ENCODE measurements around the gene SMCO2.
"Not testable (repeated sequence)": the region's sequence is repeated elsewhere in the genome, so short reads cannot be mapped to it uniquely, and the experiment has no call there.

SMCO2 gene

DNA sequence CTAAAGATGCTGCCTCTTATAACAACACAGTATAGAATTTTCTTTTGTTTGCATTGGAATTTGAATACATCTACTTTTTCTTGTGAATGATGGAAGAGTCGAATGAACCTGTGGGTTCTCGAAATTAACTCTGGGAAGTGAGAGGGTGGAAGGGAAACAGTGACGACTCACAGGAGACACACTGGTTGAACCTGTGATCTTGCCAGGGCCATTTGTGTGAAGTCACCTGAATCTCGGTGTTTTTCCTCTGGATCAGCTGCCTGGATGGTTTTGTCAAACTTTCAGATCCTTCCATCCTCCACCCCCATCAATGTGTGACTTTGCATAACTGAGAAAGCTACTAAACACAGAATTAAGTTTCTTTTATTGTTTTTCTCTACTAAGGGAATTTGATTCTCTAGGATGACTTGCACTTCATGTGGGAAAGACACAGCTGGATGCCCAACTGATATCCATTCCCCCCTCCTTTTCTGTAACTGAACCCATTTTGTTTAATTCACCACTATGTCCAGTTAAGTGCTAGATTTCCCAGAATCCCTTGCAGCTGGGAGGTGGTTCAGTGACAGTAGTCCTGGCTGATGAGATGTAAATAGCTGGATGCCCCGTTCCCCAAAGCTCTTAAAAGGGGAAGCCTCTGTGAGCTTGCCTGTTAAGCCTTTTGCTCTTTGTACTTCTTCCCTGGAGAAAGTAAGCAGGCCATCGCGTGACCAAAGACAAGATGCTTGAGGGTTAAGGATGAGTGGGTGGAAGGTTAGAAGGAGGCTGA is 83.8 kb downstream of the SMCO2 start:
- no peak for DNase-seq

DNA sequence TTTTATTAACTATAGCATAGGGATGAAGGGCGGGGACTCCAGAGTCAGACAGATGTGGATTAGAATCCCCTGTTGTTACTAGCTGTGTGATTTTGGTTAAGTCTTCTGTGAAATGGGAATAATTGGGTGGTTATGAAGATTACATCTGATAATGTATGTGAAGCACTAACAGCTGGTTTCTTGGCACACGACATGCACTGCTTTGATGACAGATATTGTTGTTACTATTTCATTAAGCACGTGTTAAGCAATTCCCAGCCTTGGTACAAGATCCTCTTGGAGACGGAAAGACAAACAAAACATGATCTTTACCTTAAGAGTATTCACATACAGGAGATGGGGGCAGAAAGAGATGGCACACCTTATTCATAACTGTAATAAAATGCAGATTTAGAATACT is 85.4 kb downstream of the SMCO2 start:
- DNase-seq: peak; percentile 68

DNA sequence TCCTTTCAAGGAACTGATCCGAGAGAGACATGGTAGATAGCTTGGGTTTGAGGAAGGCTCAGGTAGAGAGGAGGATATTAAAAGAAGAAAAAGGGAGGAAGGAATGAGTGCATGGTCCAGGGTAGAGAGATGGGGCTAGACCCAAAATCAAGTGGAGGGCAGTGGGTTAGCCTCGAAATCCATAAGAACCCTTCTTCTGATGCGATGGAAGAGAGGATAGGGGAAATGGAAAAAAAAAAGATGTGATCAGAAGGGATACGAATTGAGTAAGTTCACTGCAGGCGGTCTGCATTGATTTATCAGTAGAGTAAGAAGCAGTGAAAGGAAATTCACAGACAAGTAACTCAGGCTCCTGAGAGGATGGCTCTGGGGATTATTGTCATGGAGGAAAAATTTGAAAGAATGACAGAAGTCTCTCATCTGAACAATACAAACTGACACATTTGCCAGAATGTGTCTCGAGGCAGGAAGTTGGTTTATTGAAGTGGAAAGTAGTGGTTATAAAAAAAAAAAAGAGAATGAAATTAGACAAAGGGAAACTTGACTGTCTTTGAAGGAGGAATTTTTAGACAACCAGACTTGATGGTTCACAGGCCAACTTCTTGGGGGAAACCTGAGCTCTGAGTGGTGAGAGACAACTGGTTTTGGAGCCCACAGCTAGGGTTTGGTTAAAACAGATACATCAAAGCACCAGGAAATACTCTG is 87.7 kb downstream of the SMCO2 start:
- no peak for DNase-seq

DNA sequence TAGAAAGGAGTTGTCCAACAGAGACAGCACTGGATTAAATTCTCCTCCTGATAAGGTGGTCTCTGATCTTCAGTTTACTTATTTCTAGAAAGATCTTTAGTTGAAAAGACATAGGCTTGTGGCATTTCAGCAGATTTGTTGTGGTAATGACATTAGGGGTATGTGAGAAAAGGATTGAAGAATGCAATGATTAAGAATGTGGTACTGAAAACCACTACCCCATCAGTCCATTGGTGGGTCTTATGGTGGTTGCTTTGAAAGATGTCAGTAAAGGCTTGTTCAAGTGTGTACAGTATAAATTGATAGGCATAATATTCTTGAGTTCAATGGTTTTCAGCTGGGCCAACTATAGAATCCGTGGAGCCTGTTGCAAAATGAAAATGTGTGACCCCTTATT is 88.2 kb downstream of the SMCO2 start:
- DNase-seq: no peak

DNA sequence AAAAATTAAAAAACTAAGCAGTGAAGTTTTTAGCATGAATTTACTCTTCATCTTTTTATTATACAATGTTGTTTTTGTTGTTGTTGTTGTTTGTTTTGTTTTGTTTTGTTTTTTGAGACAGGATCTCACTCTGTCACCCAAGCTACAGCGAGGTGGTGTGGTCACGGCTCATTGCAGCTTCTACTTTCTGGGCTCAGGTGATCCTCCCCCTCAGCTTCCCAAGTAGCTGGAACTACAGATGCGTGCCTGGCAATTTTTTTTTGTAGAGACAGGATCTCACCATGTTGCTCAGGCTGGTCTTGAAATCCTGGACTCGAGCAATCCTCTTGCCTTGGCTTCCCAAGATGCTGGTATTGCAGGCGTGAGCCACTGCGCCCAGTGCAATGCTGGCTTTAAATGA is 88.8 kb downstream of the SMCO2 start:
- DNase-seq: no peak

DNA sequence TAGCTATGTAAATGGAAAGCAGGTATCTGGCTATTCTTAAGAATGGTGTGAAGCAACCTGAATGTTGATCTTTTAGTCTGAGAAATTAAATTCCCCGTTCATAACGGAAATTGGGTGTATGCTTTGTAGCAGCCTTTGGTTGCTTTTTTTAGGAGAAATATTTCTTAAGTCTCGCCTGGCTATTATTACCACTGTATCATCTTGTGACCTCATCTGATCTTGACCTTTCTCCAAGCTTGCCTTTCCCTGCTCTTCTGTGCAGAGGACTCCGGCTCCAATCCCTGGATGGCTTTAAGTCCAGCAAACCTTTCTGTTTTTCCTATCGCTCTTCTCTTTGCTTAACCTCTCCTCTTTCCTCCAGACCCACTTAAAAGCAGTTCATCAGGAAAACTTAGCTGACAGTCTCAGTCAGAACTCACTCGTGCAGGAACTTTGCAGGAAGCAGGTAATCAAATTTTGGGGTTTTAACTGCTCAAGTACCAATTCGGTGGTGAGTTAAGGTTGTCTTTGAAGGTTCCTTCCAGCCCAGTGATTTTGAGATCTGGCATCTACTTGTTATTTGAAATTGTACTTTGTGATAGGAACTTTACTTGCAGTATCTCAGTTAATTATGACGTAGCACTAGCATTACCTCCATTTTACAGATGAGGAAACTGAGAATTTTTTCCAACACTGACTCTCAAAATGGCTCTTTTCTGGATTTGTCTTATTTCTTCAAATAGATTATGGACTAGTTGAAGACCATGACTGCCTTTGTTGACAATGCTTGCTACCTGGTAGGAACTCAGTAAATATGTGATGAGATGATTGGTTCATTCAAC is 91.5 kb downstream of the SMCO2 start:
- DNase-seq: no peak

DNA sequence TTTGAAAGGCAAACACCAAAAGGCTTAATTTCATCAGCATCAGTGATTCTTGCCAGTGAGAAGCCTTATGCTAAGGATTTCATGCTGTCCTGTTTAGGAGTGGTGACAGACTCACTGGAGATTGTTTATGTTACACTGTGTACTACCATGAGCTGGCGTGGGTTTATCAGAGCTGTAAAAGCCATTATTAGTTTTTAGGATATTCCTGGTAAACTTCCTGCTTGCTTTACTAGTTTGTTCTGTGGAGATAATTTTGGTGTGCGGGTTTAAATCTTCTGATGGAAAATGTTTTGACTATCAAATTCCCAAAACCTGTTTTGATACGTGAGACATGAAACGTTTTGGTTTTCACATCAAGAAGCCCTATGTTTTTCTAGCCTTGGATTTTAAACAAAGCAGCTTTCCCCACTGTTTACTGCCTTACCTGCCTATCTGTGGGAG is 92.7 kb downstream of the SMCO2 start:
- no peak for DNase-seq

DNA sequence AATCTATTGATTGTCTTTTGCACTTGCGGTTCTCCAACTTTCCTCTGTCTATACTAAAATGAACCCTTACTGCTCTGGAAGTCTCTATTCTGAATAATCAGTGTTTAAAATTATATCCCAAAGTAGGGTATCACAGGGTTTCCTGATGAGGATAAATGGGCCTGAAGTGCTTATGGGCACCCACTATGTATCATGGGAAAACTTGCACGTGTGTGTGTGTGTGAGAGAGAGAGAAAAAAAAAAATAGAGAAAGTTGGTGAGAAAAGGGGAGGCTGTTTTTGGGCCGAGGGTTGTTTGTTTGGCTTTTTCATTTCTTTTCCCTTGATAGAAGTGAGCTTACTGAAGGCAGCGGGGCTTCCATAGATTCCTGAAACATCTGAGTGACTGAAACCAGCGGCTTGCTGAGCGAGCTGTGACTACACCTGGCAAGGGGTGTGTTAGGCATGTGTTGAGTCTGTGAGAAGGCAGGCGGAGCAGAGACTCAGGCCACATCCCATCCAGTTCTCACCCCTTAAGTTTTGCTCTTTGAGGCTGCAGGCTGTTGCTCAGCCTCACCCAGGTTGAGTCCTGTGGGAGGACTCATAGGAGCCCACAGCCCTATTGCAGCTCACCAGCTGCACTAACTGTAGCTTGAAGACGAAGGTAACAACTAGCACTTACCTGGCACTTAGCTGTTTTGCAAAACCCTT is 94.6 kb downstream of the SMCO2 start:
- DNase-seq: no peak

DNA sequence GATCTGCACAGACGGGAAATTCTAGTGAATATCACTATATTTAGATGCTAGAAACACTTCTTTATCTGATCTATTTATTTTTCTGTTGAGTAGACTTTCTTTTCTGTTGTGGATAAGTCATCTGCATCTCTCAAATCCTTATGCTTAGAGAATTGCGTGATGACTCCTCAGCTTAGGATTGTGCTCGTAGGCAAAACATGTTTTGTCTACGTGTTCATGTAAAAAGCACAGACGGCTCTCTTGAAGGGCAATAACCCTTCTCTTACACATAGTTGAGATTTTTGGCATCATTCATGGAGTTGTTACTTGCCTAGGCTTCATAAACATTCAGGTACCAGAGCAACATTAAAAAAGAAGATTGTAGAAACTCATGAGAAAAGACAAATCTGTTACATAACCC is 96.1 kb downstream of the SMCO2 start:
- DNase-seq: no peak

DNA sequence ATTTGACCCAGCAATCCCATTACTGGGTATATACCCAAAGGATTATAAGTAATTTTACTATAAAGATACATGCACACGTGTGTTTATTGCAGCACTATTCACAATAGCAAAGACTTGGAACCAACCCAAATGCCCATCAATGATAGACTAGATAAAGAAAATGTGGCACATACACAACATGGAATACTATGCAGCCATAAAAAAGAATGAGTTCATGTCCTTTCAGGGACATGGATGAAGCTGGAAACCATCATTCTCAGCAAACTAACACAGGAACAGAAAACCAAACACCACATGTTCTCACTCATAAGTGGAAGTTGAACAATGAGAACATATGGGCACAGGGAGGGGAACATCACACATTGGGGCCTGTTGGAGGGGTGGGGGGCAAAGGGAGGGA is 98.3 kb downstream of the SMCO2 start:
- not testable (repeated sequence) for DNase-seq

DNA sequence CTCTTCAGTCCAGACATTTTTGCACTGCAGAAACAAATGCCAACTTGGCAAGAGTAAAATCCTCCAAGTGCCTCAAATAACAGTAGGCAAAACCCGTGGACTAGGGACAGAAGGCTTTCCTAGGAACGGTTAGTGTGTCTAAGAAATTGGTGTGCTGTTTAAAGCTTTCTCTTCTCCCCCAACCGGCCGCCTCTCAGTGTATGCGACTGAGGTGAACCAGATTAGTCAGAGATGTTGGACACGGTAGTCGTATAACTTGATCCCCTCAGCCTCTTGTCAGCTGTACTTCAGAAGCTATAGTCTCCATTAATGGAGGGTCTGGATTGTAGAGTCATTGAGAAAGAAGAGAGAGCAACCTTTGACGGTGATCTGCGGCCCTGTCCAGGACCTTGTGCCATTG is 99.1 kb downstream of the SMCO2 start:
- DNase-seq: no peak

DNA sequence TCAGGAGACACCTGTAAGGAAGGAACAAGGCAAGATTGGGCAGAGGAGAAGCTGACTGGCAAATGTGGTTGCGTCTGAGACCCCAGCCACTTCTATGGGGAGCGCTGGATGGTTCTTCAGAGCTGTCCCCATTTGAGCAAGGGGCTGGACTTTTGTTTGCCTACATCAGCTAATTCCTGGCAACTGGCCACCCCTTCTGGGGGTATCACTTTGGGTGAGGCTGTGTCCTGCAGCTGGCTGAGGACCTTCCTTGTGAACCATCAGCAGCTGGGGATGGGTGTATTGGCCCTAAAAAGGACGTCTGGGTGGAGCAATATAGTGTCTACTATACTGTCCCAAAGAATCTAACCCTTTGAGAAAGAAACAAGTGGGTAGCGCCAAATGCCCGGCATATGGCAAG is 101.1 kb downstream of the SMCO2 start:
- DNase-seq: no peak

DNA sequence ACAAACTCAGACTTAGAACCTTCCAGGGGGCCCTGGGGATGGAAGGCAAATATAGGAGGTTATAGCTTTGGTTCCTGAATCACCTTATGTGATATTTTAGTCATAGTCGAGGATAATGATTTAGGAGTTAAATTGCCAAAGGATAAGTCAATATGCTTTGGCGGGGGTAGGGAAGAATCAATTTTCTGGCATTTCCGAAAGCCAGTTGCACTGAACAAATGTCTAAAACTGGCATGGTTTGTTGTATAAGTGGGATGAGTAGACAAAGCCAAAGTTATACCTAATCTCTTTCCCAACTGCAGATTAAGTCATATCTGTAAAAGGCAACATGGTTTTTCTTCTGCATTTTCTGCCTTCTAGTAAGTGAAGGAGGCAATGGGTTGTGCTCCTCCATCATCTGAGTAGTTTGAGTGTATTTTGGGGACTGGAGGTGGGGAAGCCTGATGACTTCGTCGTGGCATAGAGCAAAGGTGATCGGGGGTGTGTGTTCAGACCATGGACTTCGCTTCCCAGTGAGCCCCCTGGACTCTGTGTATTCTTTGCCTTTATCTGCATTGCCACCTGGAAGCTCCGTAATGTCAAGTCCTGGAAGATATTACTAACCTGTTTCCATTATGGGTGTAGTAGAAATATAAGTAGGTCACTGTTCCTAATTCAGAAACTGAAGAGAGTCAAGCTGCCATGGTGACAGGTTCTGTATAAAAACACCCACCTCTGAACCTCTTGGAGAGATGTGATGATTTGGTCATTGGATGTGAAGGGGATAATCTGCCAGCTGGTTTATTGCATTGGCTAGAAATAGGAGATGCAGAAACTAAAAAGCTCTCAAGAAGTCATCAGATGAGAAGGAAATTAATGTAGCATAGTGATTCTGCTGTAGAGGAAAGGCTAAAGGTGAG is 102.0 kb downstream of the SMCO2 start:
- DNase-seq: peak; percentile 66

DNA sequence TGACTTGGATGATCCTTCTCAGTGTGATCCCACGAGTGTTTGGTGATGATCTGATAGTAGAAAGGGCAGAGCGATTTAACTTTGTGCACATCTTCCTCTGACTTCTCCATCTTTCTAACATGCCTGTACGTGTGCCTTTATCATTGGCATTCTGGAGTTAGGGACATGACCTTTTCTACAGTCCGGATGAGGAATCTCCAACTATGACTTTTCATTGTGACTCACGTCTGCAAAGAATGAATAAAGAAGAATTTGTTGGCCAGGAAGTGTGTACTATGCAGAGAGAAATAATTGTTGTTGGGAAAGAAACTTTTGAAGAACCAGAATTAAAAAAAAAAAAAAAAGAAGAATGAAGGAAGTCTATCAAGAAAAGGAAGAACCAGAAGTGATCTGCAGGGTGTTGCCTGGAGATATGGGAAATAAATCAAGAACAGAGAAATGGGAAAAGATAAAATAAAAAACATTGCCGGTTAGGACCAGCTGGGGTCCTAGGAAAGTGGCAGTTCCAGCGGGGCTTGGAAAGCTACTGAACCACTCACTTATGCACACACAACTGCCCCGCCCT is 102.8 kb downstream of the SMCO2 start:
- DNase-seq: no peak

DNA sequence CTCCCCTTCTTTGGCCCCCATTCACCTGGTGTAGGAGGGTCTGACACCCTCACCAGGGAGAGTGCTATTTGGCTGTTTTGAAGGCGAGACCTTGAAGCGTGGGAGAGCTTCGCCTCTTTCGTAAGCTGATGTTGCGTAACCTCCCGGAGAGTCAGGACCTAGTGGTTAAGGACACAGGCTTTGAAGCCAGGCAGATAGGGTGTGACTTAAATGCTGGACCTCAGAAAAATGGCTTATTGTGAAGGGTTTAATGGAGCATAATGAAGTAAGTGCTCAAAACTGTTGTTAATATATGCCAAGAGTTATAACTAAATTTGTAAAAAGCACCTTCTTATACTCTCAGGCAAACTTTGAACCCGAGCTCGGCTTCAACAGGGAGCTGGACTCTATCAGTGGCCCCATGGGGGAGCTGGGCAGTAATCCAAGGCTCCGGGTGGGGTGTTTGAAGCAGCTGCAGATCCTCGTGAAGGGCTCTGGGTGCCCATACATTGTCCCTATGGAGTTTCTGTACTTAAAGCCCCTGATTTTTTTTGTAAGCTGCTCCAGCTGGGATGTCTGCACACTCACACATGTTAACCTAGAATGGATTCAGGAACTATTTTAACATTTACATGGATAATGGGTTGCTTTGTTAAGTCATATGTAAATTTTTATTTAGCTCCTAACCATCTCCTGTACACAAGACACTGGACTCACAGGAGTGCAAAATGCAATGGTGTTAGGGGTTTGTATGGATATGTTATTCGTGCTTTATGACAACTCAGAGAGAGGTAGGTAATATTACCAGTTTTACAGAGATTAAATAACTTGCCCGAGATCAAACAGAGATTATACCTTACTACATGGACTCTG is 103.5 kb downstream of the SMCO2 start:
- peak; percentile 88 for DNase-seq

DNA sequence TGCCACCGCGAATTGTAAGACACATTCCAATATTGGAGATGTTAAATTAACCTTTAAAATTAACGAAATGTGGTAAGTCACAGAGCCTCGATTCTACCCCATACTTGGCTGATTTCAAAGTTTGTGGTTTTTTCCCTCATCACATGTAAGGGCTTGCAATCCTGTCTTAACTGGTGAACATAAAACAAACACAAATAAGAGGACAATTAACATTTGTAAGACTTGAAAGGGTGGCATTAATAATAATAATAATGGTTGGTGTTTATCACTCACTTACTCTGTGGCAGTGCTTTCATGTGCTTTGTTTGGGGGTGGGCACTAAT is 104.1 kb downstream of the SMCO2 start:
- no peak for DNase-seq

DNA sequence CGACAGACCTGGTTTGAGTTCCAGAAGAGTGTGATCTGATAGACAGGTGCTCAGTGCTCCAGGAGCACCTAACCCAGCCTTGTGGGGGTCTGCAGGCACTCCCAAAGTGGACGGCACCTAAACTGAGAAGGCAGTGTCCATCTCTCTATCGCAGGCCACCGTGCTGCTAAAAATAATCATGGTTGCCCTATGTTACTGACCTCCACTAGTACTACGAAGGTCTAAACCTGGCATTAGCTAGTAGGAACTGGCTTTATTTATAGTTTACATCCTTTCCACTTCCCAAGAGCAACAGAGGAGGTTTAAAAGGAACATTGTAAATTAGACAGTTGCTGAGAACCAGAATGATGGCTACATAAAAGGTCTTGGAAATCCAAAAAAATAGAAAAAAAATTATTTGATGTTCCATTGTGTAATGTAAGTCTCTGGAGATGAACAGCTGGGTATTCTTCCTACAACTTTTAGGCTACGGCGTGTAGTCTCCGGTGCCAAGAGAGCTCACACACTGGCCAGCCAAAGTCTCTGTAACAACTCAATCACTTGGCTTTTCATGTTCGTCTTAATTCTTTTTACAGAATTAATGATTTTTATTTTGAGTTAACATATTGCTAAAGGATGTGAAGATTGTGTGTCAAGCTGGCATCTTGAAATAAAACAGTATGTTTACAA is 104.8 kb downstream of the SMCO2 start:
- no peak for DNase-seq

Measured in NCI-H2171 treated with DMSO at 0.1 percent for 48 hours (cell line).